Mesenchymal stem cell (in vitro differentiated cells and primary cell): ENCODE results near the gene GH1.
"Not testable (repeated sequence)": the region's sequence is repeated elsewhere in the genome, so short reads cannot be mapped to it uniquely, and the experiment has no call there.

Source experiments
- DNase-seq: peaks from one replicate; pipeline ENCODE4 v3.0.0-alpha.2; 2013
- H2AFZ ChIP-seq: one replicate; pipeline ENCODE4 v1.6.1; 2013; ENCODE audit warnings: low read depth, mild to moderate bottlenecking, control low read depth, inconsistent platforms, low read length, moderate library complexity
- H2AK5ac ChIP-seq: 2 replicates; pipeline ENCODE4 v1.6.1; 2013; ENCODE audit warnings: low read length, moderate library complexity, mild to moderate bottlenecking, inconsistent platforms; ENCODE audit not compliant: severe bottlenecking
- H2BK120ac ChIP-seq: one replicate; pipeline ENCODE4 v1.6.1; 2013; ENCODE audit warnings: low read depth, mild to moderate bottlenecking, inconsistent platforms, low read length, moderate library complexity
- H2BK12ac ChIP-seq, 2 experiments: one replicate each; pipeline ENCODE4 v1.6.1; 2013; ENCODE audit warnings: inconsistent platforms in 2 of 2, low read length in 2 of 2, mild to moderate bottlenecking in 2 of 2, moderate library complexity in 2 of 2, control low read depth in 1 of 2
- H2BK15ac ChIP-seq: one replicate; pipeline ENCODE4 v1.6.1; 2013; ENCODE audit warnings: mild to moderate bottlenecking, low read depth, inconsistent platforms; ENCODE audit not compliant: poor library complexity, severe bottlenecking
- H2BK5ac ChIP-seq: 2 replicates; pipeline ENCODE4 v1.6.1; 2013; ENCODE audit warnings: low read depth, mild to moderate bottlenecking, low read length, control low read depth, inconsistent platforms; ENCODE audit not compliant: poor library complexity, severe bottlenecking
- H3K14ac ChIP-seq, 2 experiments: one replicate each; pipeline ENCODE4 v1.6.1; 2013; ENCODE audit warnings: inconsistent platforms in 2 of 2, low read length in 2 of 2, control low read depth in 1 of 2, mild to moderate bottlenecking in 1 of 2, moderate library complexity in 1 of 2
- H3K18ac ChIP-seq, 2 experiments: one replicate each; pipeline ENCODE4 v1.6.1; 2013; ENCODE audit warnings: inconsistent platforms in 2 of 2, low read length in 2 of 2, control low read depth in 1 of 2, low read depth in 1 of 2, mild to moderate bottlenecking in 1 of 2
- H3K23ac ChIP-seq, 2 experiments: one replicate each; pipeline ENCODE4 v1.6.1; 2013; ENCODE audit warnings: inconsistent platforms in 2 of 2, low read length in 2 of 2, mild to moderate bottlenecking in 2 of 2, moderate library complexity in 2 of 2, control low read depth in 1 of 2
- H3K27ac ChIP-seq: 2 replicates; pipeline ENCODE4 v1.5.1; 2013; ENCODE audit warnings: mild to moderate bottlenecking, moderate library complexity, low read length, control low read depth, inconsistent platforms; ENCODE audit not compliant: poor library complexity, severe bottlenecking
- H3K27me3 ChIP-seq, 2 experiments: 2 replicates each; pipeline versions ENCODE4 v1.6.1 to v1.7.0; 2013; ENCODE audit warnings: low read length in 2 of 2, mild to moderate bottlenecking in 2 of 2, moderate library complexity in 2 of 2, control low read depth in 1 of 2, inconsistent platforms in 1 of 2; ENCODE audit not compliant: control insufficient read depth in 1 of 2, insufficient read depth in 1 of 2
- H3K36me3 ChIP-seq, 2 experiments: 2 replicates each; pipeline versions ENCODE4 v1.6.1 to v1.7.0; 2013; ENCODE audit warnings: low read length in 2 of 2, control low read depth in 1 of 2, inconsistent platforms in 1 of 2, low read depth in 1 of 2, mild to moderate bottlenecking in 1 of 2; ENCODE audit not compliant: insufficient read depth in 2 of 2, control insufficient read depth in 1 of 2
- H3K4ac ChIP-seq, 2 experiments: one replicate each; pipeline ENCODE4 v1.6.1; 2013; ENCODE audit warnings: inconsistent platforms in 2 of 2, low read length in 2 of 2, mild to moderate bottlenecking in 2 of 2, moderate library complexity in 2 of 2, control low read depth in 1 of 2, low read depth in 1 of 2
- H3K4me1 ChIP-seq: 2 replicates; pipeline ENCODE4 v1.6.1; 2013; ENCODE audit warnings: low read depth, low read length, control low read depth; ENCODE audit not compliant: control insufficient read depth, insufficient read depth
- H3K4me2 ChIP-seq: 2 replicates; pipeline ENCODE4 v1.6.1; 2013; ENCODE audit warnings: low read length, mild to moderate bottlenecking, inconsistent platforms; ENCODE audit not compliant: poor library complexity, severe bottlenecking
- H3K4me3 ChIP-seq, 2 experiments: 2 replicates each; pipeline versions ENCODE4 v1.5.1 to v1.7.0; 2013; ENCODE audit warnings: low read length in 2 of 2, mild to moderate bottlenecking in 2 of 2, control low read depth in 1 of 2, low read depth in 1 of 2; ENCODE audit not compliant: insufficient read depth in 1 of 2
- H3K79me1 ChIP-seq: replicated peaks from 2 replicates; pipeline ENCODE4 v1.6.1; 2013; ENCODE audit warnings: mild to moderate bottlenecking, control low read depth, low read length, inconsistent platforms; ENCODE audit not compliant: poor library complexity, severe bottlenecking
- H3K9ac ChIP-seq: 2 replicates; pipeline ENCODE4 v1.7.0; 2013; ENCODE audit warnings: mild to moderate bottlenecking, low read length, moderate library complexity
- H3K9me3 ChIP-seq: 2 replicates; pipeline ENCODE4 v1.7.0; 2013; ENCODE audit warnings: mild to moderate bottlenecking, low read length; ENCODE audit not compliant: control insufficient read depth
- H4K8ac ChIP-seq: one replicate; pipeline ENCODE4 v1.6.1; 2013; ENCODE audit warnings: inconsistent platforms, mild to moderate bottlenecking, low read length, moderate library complexity
- H4K91ac ChIP-seq: one replicate; pipeline ENCODE4 v1.6.1; 2013; ENCODE audit warnings: mild to moderate bottlenecking, low read length, inconsistent platforms
- WGBS: methylation state at CpG from one replicate; pipeline ENCODE4 v1.1.7; 2013; ENCODE audit warnings: mixed read lengths; 5-methylcytosine and 5-hydroxymethylcytosine counted together

GH1 gene

GRCh38 chr17:63901971-63902370 lies 16.7 kb downstream of the GH1 start:
- H2BK120ac ChIP-seq, H3K14ac ChIP-seq, H2AFZ ChIP-seq, H3K4me2 ChIP-seq, H3K4ac ChIP-seq, H3K23ac ChIP-seq, H3K36me3 ChIP-seq, H3K9ac ChIP-seq, H4K8ac ChIP-seq, H3K79me1 ChIP-seq, DNase-seq, H3K4me1 ChIP-seq, H2BK15ac ChIP-seq, H2BK5ac ChIP-seq, H3K27ac ChIP-seq, H2BK12ac ChIP-seq, H3K18ac ChIP-seq, H4K91ac ChIP-seq, H2AK5ac ChIP-seq, H3K4me3 ChIP-seq, H3K9me3 ChIP-seq: not testable (repeated sequence)
- WGBS, result 90% methylated on average over 2 of the region's 2 CpGs
- H3K27me3 ChIP-seq, result peaks cover 18 to 22% of the 10 kb centered on the region in 2 experiments

- 81% methylated on average over 4 of the region's 6 CpGs for WGBS
- H3K27ac ChIP-seq, H3K4me1 ChIP-seq, H4K8ac ChIP-seq, H3K36me3 ChIP-seq, H4K91ac ChIP-seq, H2BK5ac ChIP-seq, H2AK5ac ChIP-seq, H3K23ac ChIP-seq, H3K18ac ChIP-seq, H2AFZ ChIP-seq, H3K4me3 ChIP-seq, H3K9me3 ChIP-seq, DNase-seq, H2BK120ac ChIP-seq, H3K4ac ChIP-seq, H3K9ac ChIP-seq, H3K79me1 ChIP-seq, H2BK12ac ChIP-seq, H2BK15ac ChIP-seq, H3K4me2 ChIP-seq, H3K14ac ChIP-seq: not testable (repeated sequence)
- peaks cover 10 to 18% of the 10 kb centered on the region in 2 experiments for H3K27me3 ChIP-seq
Measured at GRCh38 chr17:63898899-63899798, 19.5 kb downstream of the GH1 start.

- not testable (repeated sequence) for H2BK5ac ChIP-seq, H3K4me2 ChIP-seq, H4K8ac ChIP-seq, DNase-seq, H2AFZ ChIP-seq, H3K23ac ChIP-seq, H3K79me1 ChIP-seq, H2BK120ac ChIP-seq, H3K4me3 ChIP-seq, H2BK12ac ChIP-seq, H2BK15ac ChIP-seq, H3K36me3 ChIP-seq, H3K18ac ChIP-seq, H3K9ac ChIP-seq, H3K4ac ChIP-seq, H4K91ac ChIP-seq, H2AK5ac ChIP-seq, H3K4me1 ChIP-seq, H3K27ac ChIP-seq, H3K9me3 ChIP-seq, H3K14ac ChIP-seq
- WGBS, result 92% methylated on average over 5 of the region's 14 CpGs
- peaks cover 12 to 14% of the 10 kb centered on the region in 2 experiments for H3K27me3 ChIP-seq
Measured at GRCh38 chr17:63896524-63897354, 21.9 kb downstream of the GH1 start, which contains the start of gene CSH1. TSS of gene CSH1 (minus strand) at chr17:63896574. CDS start at chr17:63896511, 63 bp downstream.

GRCh38 chr17:63894821-63895220 lies 23.8 kb downstream of the GH1 start:
- not testable (repeated sequence) for H3K9ac ChIP-seq, H2AK5ac ChIP-seq, H2BK15ac ChIP-seq, H3K4me1 ChIP-seq, H3K18ac ChIP-seq, H3K79me1 ChIP-seq, H2BK12ac ChIP-seq, DNase-seq, H3K9me3 ChIP-seq, H2BK120ac ChIP-seq, H4K8ac ChIP-seq, H3K4me2 ChIP-seq, H3K27ac ChIP-seq, H2AFZ ChIP-seq, H3K14ac ChIP-seq, H3K4ac ChIP-seq, H3K4me3 ChIP-seq, H2BK5ac ChIP-seq, H4K91ac ChIP-seq, H3K23ac ChIP-seq, H3K27me3 ChIP-seq, H3K36me3 ChIP-seq
- no CpG with 5 or more reads among the region's 10 CpGs for WGBS
